ENCODE results near the gene OR51B2.
"Not testable (repeated sequence)": the region's sequence is repeated elsewhere in the genome, so short reads cannot be mapped to it uniquely, and the experiment has no call there.

OR51B2 gene

DNA sequence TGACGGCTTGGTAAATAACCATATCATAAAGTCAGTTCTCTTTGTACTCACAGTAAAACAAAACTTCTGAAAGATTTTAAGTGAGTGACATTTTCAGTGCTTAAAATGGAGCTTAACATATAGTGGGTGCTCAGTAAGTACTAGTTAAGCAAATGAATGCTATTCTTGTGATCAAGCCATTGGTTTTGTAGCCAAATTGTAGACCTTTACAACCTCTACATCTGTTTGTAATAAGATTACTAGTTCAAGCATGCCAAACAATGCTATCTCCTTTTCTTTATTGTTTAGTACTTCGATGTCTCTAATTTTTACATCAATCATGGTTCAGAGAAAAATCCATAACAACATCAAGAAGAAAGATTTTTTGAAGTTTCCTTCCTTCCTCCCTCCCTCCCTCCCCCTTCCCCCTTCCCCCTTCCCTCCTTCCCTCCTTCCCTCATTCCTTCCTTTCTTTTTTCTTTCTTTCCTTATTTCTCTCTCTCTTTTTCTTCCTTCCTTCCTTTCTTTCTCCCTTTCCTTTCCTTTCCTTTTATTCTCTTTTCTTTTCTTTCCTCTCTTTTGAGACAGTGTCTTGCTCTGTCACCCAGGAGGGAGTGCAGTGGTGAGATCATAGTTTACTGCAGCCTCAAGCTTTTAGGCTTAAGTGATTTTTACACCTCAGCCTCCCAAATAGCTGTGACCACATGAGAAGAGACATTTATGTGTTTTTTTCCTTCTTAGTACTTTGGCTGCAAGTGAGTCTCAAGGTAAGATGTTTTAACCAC lies 16.7 kb downstream of the OR51B2 start:
- TF ChIP-seq, protein P1, sequence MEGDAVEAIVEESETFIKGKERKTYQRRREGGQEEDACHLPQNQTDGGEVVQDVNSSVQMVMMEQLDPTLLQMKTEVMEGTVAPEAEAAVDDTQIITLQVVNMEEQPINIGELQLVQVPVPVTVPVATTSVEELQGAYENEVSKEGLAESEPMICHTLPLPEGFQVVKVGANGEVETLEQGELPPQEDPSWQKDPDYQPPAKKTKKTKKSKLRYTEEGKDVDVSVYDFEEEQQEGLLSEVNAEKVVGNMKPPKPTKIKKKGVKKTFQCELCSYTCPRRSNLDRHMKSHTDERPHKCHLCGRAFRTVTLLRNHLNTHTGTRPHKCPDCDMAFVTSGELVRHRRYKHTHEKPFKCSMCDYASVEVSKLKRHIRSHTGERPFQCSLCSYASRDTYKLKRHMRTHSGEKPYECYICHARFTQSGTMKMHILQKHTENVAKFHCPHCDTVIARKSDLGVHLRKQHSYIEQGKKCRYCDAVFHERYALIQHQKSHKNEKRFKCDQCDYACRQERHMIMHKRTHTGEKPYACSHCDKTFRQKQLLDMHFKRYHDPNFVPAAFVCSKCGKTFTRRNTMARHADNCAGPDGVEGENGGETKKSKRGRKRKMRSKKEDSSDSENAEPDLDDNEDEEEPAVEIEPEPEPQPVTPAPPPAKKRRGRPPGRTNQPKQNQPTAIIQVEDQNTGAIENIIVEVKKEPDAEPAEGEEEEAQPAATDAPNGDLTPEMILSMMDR (IDR thresholded peaks at IDR 0.05; ENCODE audit: borderline replicate concordance, insufficient read depth, low read depth, low read length): no peak
- H3K4me3 ChIP-seq (ENCODE audit: low read depth, low read length): no peak overlapping the region

DNA sequence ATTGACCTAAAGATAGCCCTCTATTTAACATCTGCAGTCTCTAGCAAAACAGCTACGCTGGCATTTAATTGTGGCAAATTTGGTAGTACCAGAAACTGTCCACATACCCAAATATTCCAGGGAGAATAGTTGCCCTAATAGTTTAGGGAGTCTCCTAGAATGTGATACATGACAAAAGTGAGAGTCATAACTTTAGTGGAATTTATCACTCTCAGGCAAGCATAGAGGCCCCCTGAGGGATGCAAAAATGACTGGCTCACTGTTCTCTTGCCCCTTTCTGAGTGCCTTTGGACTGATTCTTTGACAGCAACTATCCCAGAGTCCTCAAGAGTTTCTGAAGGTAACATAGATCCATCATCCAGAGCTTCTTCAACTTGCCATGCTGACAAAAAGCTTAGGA lies 20.1 kb downstream of the OR51B2 start:
- TF ChIP-seq, protein P1 (IDR thresholded peaks at IDR 0.05; ENCODE audit: borderline replicate concordance, insufficient read depth, low read depth, low read length): no peak

DNA sequence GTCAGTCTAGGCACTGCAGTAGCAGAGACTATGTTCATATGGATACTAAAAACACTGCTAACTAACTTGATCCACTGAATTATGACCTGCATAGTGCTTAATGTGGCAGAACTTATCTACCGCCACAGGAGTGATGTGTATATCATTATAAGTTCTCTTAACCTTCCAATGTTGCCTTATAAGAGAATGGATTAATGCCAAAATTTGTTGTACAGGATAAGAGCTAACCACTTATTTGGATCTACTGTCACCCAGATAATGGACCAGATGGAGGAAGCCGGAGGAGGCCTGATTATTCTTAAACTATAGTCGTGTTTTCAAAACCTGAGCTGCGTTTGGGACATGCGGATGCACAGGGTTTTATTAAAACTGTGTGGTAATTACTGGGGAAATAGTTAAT lies 20.5 kb downstream of the OR51B2 start:
- no peak overlapping the region for H3K4me3 ChIP-seq (ENCODE audit: low read depth, low read length)
- TF ChIP-seq, protein P1 (IDR thresholded peaks at IDR 0.05; ENCODE audit: borderline replicate concordance, insufficient read depth, low read depth, low read length): no peak

More for the DNA sequence above, 20.1 kb downstream of the OR51B2 start:
- no peak overlapping the region for H3K4me3 ChIP-seq (ENCODE audit: low read depth, low read length)

DNA sequence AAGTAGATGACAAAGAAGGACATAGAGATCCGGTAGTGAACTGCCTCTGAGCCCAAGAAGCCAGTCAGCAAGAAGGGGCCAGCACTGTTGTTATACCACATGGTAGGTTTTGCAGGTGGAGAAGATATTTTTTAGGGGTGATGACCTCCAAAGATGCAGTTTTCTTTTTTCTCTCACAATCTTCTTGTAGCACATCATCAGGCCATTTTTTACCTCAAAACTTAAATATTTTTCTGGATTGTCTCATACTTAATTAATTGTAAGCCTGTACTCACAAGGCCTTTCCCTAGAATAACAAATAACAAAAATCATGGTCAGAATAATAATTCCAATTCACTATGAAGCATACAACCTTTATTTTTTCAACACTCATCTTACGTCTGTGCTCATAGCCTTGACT lies 22.3 kb downstream of the OR51B2 start, which contains the start of gene OR51B4:
Gene OR51B4, minus strand, starts transcription at position 101 of the 400 bp plus-strand sequence. Its CDS starts 0 bp downstream, at position 101.
- H3K4me3 ChIP-seq (ENCODE audit: low read depth, low read length): no peak within 1 kb of the TSS
- TF ChIP-seq, protein P1 (IDR thresholded peaks at IDR 0.05; ENCODE audit: borderline replicate concordance, insufficient read depth, low read depth, low read length): no peak

DNA sequence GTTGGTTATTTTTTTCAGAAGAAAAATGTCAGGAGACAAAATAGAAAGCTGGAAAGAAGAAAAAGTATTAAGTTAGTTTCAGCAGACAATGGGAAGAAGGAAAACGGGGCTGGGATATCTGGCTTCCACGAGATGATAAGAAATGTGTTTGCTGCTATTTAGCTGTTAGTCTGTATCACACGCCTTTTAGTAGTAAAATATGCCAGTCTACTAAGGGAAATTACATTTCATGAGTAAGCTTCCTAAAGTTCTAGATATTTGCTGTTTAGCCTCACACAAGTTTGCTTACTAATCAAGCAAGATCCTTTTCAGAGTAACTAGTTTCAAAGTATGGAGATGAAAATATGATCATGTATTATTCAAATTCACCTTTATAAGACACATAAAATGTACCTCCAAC lies 23.8 kb downstream of the OR51B2 start:
- no peak overlapping the region for H3K4me3 ChIP-seq (ENCODE audit: low read depth, low read length)
- TF ChIP-seq, protein P1 (IDR thresholded peaks at IDR 0.05; ENCODE audit: borderline replicate concordance, insufficient read depth, low read depth, low read length): no peak

DNA sequence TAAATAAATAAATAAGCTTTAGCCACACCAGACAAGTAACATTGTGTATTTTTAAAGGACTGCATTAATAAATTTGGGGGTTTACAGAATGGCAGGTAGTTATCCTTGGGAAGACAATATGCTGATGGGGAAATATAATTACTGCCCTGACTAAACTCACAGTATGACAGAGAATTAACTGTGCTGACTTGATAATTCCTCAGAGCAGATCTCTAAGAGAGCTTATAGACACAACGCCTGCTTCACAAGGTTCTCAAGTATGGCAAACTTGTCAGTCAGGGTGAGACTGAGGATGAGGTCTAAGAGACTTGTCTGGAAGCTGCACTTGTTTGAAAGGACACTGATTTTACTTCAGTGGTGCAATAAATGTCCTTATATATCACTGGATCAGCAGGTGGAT lies 25.6 kb downstream of the OR51B2 start:
- TF ChIP-seq, protein P1 (IDR thresholded peaks at IDR 0.05; ENCODE audit: borderline replicate concordance, insufficient read depth, low read depth, low read length): no peak
- no peak overlapping the region for H3K4me3 ChIP-seq (ENCODE audit: low read depth, low read length)

DNA sequence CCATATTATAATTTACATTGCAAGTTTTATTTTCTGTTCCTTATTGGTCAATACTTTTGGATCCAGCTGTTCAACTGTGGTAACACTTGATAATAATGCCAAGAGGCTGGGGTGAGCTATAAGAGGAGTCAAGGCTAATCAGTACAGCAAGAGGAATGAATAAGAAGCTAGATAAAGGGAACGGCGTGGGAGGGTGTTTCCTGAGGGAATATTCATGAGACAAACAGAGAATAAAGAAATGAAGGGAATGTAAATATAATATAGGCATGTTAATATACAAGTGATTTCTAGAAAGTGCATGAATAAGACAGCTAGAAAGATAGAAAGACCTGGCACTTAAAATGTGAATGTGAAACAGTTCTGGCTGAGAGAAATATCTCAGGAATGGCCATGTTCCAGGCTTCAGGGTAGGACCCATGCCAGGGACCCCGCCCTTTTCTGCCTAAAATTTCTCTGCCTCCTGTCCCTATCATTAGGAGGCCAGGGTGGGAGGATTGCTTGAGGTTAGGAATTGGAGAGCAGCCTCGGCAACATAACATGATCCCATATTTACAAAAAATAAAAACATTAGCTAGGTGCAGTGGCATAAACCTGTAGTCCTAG lies 26.3 kb downstream of the OR51B2 start:
- TF ChIP-seq, protein P1 (IDR thresholded peaks at IDR 0.05; ENCODE audit: borderline replicate concordance, insufficient read depth, low read depth, low read length): no peak
- no peak overlapping the region for H3K4me3 ChIP-seq (ENCODE audit: low read depth, low read length)

DNA sequence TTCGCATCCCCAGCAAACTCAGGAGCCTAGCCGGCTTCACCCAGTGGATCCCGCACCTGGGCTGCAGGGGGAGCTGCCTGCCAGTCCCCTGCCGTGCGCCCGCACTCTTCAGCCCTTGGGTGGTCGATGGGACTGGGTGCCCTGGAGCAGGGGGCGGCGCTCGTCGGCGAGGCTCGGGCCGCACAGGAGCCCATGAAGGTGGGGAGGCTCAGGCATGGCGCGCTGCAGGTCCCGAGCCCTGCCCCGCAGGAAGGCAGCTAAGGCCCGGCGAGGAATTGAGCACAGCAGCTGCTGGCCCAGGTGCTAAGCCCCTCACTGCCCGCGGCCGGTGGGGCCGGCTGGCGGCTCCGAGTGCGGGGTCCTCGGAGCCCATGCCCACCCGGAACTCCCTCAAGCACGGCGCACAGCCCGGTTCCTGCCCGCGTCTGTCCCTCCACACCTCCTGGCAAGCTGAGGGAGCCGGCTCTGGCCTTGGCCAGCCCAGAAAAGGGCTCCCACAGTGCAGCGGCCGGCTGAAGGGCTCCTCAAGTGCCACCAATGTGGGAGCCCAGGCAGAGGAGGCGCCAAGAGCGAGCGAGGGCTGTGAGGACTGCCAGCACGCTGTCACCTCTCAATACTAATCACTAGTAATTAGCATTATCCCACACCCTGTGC lies 29.6 kb downstream of the OR51B2 start:
- H3K4me3 ChIP-seq (ENCODE audit: low read depth, low read length): not testable (repeated sequence)
